ENCODE measurements around the gene PIANP.

PIANP gene

GRCh38 chr12:6666211-6666610, 34.4 kb downstream of the PIANP start:
- no peak for DNase-seq

- DNase-seq: no peak
These were observed 35.7 kb downstream of the PIANP start for GRCh38 chr12:6664902-6665301.

- peak; percentile 98 to 100 for DNase-seq
These were observed 37.5 kb downstream of the PIANP start, which contains the start of gene ING4 for GRCh38 chr12:6662906-6663742. ING4 (minus strand) TSS chr12:6663119; CDS start chr12:6663101, 18 bp downstream.

- DNase-seq: peak in 1 of 2 experiments; percentile 40
These were observed 38.1 kb downstream of the PIANP start for GRCh38 chr12:6662602-6662905.

- DNase-seq: no peak
These were observed 46.6 kb downstream of the PIANP start for GRCh38 chr12:6653987-6654386.

- no peak for DNase-seq
These were observed 47.3 kb downstream of the PIANP start for GRCh38 chr12:6653342-6653741.

GRCh38 chr12:6652391-6652790, 48.2 kb downstream of the PIANP start:
- no peak for DNase-seq

- DNase-seq: no peak
These were observed 49.8 kb downstream of the PIANP start for GRCh38 chr12:6650832-6651231.

- DNase-seq: peak; percentile 70 to 71
These were observed 53.5 kb downstream of the PIANP start, which contains the start of gene ACRBP for GRCh38 chr12:6647083-6647604. ACRBP (minus strand) TSS chr12:6647432; CDS start chr12:6647366, 66 bp downstream.

GRCh38 chr12:6646276-6647082, 54.1 kb downstream of the PIANP start:
- no peak for DNase-seq

- DNase-seq: no peak
These were observed 55.7 kb downstream of the PIANP start for GRCh38 chr12:6644903-6645302.

GRCh38 chr12:6644257-6644596, 56.4 kb downstream of the PIANP start:
- no peak for DNase-seq

Measured in NCI-H2081 (cell line).